A673 (cell line): ENCODE measurements around the gene CCDC102A. TPM values are rescaled to one million over a fixed set of nuclear protein-coding genes. Genes with fewer than 3 reads are reported as not detected.
A peak's percentile ranks its signal among the peaks of the same experiment; 100 is the strongest.

Experiments used
- BruUV-seq: library from RNA; stranded (reverse); fragments of 400-500 nt; replicated peaks from 2 replicates; lab custom pipeline; 2021; lab: Mats Ljungman, UMichigan
- CTCF ChIA-PET: fragments of 300-600 bp; sonication (Branson Sonifier 250); formaldehyde crosslinking; loops from one replicate; lab custom pipeline; 2022; ENCODE audit warnings: antibody characterized with exemption; lab: Charles Lee
- POLR2A ChIA-PET: fragments of 300-600 bp; sonication (Branson Sonifier 250); formaldehyde crosslinking; loops from one replicate; lab custom pipeline; 2022; ENCODE audit warnings: antibody characterized with exemption; ENCODE audit not compliant: low non-redundant PET; lab: Charles Lee
- DNase-seq: peaks from one replicate; pipeline ENCODE4 v3.0.0-alpha.2; 2015; ENCODE audit warnings: low spot score
- H3K27ac ChIP-seq: fragments of 200-600 bp; sonication (generic); 2 replicates; pipeline ENCODE4 v1.5.1; 2016; ENCODE audit warnings: mixed run types, low read depth, mild to moderate bottlenecking, mixed read lengths, antibody characterized with exemption, low read length; ENCODE audit not compliant: poor library complexity, severe bottlenecking
- H3K27me3 ChIP-seq: fragments of 200-600 bp; sonication (generic); replicated peaks from 2 replicates; pipeline ENCODE4 v1.6.1; 2017; ENCODE audit warnings: mixed run types, low read depth, mild to moderate bottlenecking, mixed read lengths, antibody characterized with exemption, low read length; ENCODE audit not compliant: insufficient read depth, poor library complexity
- H3K36me3 ChIP-seq: fragments of 200-600 bp; sonication (generic); 2 replicates; pipeline ENCODE4 v1.6.1; 2016; ENCODE audit warnings: mixed run types, mild to moderate bottlenecking, mixed read lengths, antibody characterized with exemption, low read length; ENCODE audit not compliant: insufficient read depth, poor library complexity, severe bottlenecking
- H3K4me1 ChIP-seq: fragments of 200-600 bp; sonication (generic); 2 replicates; pipeline ENCODE4 v1.6.1; 2017; ENCODE audit warnings: mixed run types, mild to moderate bottlenecking, mixed read lengths, antibody characterized with exemption, low read length; ENCODE audit not compliant: insufficient read depth, poor library complexity, severe bottlenecking
- H3K4me3 ChIP-seq: fragments of 200-600 bp; sonication (generic); 2 replicates; pipeline ENCODE4 v1.5.1; 2016; ENCODE audit warnings: low read depth, mixed run types, mild to moderate bottlenecking, mixed read lengths, low read length; ENCODE audit not compliant: poor library complexity, severe bottlenecking
- H3K9me3 ChIP-seq: fragments of 200-600 bp; sonication (generic); 2 replicates; pipeline ENCODE4 v1.6.1; 2016; ENCODE audit warnings: mixed run types, low read depth, mild to moderate bottlenecking, mixed read lengths, antibody characterized with exemption, low read length; ENCODE audit not compliant: poor library complexity, severe bottlenecking
- EZH2 ChIP-seq: fragments of 200-600 bp; sonication (generic); IDR thresholded peaks from 2 replicates; pipeline ENCODE4 v1.6.1; 2017; ENCODE audit warnings: borderline replicate concordance, low read depth, mild to moderate bottlenecking, mixed read lengths, antibody characterized with exemption, low read length; ENCODE audit not compliant: poor library complexity, severe bottlenecking
- intact Hi-C: fragments of 100-400 bp; cut with micrococcal nuclease; formaldehyde crosslinking; loops from one replicate; pipeline ENCODE4 v1.10.0; 2022; ENCODE audit not compliant: unreplicated experiment
- total RNA-seq: library from RNA; stranded (reverse); gene quantifications from 2 replicates; pipeline ENCODE4 v1.2.3, GENCODE V29; 2021
- TF ChIP-seq, protein P1 (sequence below): fragments of 300-800, 200-600 bp; sonication (generic); conservative IDR thresholded peaks from 2 replicates; pipeline ENCODE4 v1.5.1; 2017; ENCODE audit warnings: low read depth, mild to moderate bottlenecking, antibody characterized with exemption, low read length, moderate library complexity, mixed read lengths

Gene CCDC102A
- total RNA-seq, 1 experiment from 2014 or later = 10.3 TPM

- TF ChIP-seq EZH2 = no peak
- TF ChIP-seq, protein P1, sequence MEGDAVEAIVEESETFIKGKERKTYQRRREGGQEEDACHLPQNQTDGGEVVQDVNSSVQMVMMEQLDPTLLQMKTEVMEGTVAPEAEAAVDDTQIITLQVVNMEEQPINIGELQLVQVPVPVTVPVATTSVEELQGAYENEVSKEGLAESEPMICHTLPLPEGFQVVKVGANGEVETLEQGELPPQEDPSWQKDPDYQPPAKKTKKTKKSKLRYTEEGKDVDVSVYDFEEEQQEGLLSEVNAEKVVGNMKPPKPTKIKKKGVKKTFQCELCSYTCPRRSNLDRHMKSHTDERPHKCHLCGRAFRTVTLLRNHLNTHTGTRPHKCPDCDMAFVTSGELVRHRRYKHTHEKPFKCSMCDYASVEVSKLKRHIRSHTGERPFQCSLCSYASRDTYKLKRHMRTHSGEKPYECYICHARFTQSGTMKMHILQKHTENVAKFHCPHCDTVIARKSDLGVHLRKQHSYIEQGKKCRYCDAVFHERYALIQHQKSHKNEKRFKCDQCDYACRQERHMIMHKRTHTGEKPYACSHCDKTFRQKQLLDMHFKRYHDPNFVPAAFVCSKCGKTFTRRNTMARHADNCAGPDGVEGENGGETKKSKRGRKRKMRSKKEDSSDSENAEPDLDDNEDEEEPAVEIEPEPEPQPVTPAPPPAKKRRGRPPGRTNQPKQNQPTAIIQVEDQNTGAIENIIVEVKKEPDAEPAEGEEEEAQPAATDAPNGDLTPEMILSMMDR = no peak
- H3K4me3 ChIP-seq = no peak overlapping the region
- no peaks in the 10 kb centered on the region for H3K27me3 ChIP-seq
- ChIA-PET CTCF (interaction anchor here (1.0 kb wide), 1 partner anchor 10 kb away, joined by 3 read pairs; the partner anchor contains the start of gene POLR2C), POLR2A (no interaction called here)
- peaks cover 19% of the 10 kb centered on the region for H3K4me1 ChIP-seq
- H3K9me3 ChIP-seq = no peaks in the 10 kb centered on the region
- peaks cover 67% of the 10 kb centered on the region for H3K36me3 ChIP-seq
- H3K27ac ChIP-seq = peak overlapping the region; percentile 69
- DNase-seq = peak; percentile 41
- intact Hi-C loops = no loop called here
- TSS peak; percentile 44 for BruUV-seq
These were observed 64.3 kb downstream of the CCDC102A start for GRCh38 chr16:57471852-57472664.

- no peaks in the 10 kb centered on the region for H3K9me3 ChIP-seq
- no peak overlapping the region for H3K27ac ChIP-seq
- intact Hi-C loops = no loop called here
- POLR2A ChIA-PET = interaction anchor here (0.6 kb wide), 1 partner anchor 9 kb away, joined by 3 read pairs; no protein-coding TSS in a partner anchor
- H3K27me3 ChIP-seq = no peaks in the 10 kb centered on the region
- peaks cover 73% of the 10 kb centered on the region for H3K36me3 ChIP-seq
- peaks cover 19% of the 10 kb centered on the region for H3K4me1 ChIP-seq
- CTCF ChIA-PET = no interaction called here
- DNase-seq = no peak
- no peak overlapping the region for H3K4me3 ChIP-seq
- no TSS peak for BruUV-seq
- TF ChIP-seq, protein P1 = no peak
- no peak for TF ChIP-seq EZH2
These were observed 65.2 kb downstream of the CCDC102A start for GRCh38 chr16:57471209-57471608.

GRCh38 chr16:57470711-57471110, 65.7 kb downstream of the CCDC102A start:
- intact Hi-C loops = no loop called here
- peaks cover 19% of the 10 kb centered on the region for H3K4me1 ChIP-seq

More at GRCh38 chr16:57470711-57471110, 65.7 kb downstream of the CCDC102A start:
- no TSS peak for BruUV-seq
- TF ChIP-seq, protein P1 = no peak
- no peak for TF ChIP-seq EZH2
- H3K27me3 ChIP-seq = no peaks in the 10 kb centered on the region
- peaks cover 78% of the 10 kb centered on the region for H3K36me3 ChIP-seq
- DNase-seq = no peak
- CTCF ChIA-PET = no interaction called here
- H3K27ac ChIP-seq = no peak overlapping the region
- POLR2A ChIA-PET = interaction anchor here (0.6 kb wide), 1 partner anchor 10 kb away, joined by 3 read pairs; no protein-coding TSS in a partner anchor
- H3K9me3 ChIP-seq = no peaks in the 10 kb centered on the region
- H3K4me3 ChIP-seq = no peak overlapping the region
